NCI-H2081 (cell line): Measurements from ENCODE around the gene KCNN3.

Source experiments
- DNase-seq, 2 experiments: peaks; one replicate each; lab custom pipeline; 2025; lab: John Stamatoyannopoulos, UW

KCNN3 gene

DNA sequence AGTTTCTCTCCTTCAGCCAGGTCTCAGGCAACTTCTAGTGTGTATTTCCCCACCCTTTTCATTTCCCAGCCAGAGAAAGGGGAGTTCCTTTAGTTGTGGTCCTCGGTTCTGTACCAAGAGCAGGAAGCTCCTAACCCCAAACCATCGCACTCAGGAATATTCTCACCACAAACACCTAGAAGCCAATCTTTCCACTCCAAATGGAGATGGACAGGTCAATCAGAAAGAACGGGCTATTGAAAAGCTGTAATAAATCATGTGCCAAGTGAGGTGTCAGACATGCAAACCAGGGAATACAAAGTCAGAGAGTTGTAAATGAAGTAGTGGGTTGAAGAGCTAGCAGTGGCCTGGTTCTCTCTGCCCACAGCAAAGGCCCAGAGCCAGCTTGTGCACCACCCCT, 77.2 kb downstream of the KCNN3 start:
- no peak for DNase-seq

DNA sequence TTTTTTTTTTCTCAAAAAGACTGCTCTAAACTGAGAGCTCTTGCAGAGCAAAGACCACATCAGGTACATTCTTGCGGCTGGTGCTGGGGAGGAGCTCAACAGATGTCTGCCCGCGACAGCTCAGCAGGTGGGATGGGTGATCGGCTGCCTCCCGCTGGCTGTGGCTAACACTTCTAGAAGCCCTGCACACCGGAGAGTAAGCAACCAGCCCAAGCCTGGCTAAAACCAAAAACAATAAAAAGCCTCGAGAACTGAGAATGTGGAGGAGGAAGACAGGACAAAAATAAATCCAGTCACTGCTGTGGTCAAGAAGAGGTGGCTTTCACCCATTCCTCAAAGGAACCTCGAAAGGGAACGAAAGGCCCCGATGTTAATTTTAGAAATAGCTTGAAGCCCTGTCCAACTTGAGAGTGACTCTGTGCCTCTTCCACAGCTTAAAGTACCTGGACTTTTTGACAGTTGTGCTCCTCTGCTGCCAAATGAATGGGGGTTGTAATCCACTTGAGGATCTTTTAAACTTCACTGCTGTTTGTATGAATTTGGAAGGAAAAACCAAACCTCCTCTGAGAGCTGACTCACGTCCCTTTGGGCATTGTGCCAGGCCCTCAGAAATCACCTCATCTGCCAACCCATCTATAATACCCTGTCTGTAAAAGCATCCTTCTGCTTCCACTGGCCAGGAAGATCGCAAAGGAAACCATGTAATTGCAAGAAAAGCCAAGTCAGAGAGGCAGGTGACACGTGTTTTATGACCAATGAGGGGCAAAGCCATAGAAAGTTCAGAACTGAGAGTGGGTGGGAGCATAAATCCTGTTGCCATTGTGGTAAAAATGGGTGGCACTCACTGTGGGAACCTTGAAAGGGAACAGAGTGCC, 78.6 kb downstream of the KCNN3 start:
- no peak for DNase-seq

DNA sequence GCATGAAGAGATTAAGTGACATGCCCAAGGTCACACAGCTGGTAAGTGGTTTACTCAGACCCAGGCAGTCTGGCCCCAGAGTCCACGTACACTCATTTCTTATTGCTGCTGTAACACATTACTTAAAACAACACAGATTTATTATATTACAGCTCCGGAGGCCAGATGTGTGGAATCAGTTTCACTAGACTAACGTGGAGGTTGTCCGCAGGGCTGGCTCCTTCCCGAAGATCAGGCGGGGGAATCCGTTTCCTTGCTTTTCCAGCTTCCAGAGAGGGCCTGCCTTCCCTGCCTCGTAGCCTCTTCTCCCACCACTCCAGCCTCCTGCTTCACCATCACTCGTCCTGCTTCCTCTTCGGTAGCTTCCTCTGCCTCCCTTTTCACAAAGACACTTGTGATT, 81.2 kb downstream of the KCNN3 start:
- no peak for DNase-seq

- DNase-seq: no peak
Observed at GRCh38 chr1:154788110-154788870, 81.8 kb downstream of the KCNN3 start.

DNA sequence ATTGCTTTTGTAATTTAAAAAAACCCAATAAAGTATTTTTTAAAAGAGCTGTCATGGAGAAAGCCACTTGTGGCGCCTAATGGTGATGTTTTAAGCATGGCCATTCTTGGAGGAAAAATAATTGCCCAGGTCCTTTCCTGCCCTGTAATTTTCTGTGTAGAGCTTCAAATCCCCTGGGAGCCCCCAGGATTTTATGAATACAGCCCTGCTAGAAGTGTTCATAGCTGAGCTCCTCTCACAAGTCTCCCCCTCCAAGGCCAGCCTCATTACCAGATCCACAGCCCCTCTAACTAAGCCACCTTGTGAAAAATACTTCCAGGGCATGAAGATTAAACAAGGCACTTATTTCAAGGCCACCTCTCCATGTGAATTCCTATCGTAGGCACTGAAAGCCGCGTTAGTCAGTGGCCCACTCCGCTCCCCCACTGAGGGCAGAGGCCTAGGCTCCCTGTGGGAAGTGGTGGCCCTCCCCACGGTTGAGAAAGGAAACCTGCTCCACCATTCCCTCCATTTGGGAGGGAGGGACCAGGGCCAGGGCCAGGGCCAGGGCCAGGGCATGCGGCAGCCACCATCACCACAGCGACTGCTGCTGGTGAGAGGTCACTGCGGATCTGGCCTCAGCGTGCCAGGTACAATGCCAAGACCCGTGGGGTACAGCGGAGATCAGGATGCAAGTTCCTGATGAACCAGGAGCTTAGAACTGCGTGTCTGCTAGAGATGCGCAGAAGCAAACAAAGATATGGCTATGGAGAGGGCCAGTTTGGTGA, 83.1 kb downstream of the KCNN3 start:
- peak in 1 of 2 experiments; percentile 11 for DNase-seq

- DNase-seq: no peak
Observed at GRCh38 chr1:154784924-154785531, 85.1 kb downstream of the KCNN3 start.

GRCh38 chr1:154784416-154784815, 85.7 kb downstream of the KCNN3 start:
- DNase-seq: no peak

DNA sequence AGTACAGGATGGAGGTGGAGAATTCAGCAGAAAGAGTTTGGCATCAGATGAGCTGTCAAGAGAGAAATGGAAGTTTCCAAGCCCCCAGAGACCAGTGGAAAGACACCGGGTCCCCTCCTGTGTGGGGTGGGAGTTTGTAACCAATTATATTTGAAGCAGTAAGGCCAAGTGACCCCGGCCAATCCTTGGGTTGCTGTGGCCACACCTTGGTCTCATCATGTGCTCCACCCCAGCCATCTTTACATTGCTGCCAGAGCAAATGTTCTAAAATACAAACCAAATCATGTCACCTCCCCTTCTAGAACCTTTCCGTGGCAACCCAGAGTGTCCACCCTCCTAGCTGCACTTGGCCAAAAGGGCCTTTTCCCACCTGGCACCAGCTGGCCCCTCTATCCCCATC, 86.1 kb downstream of the KCNN3 start:
- no peak for DNase-seq

DNA sequence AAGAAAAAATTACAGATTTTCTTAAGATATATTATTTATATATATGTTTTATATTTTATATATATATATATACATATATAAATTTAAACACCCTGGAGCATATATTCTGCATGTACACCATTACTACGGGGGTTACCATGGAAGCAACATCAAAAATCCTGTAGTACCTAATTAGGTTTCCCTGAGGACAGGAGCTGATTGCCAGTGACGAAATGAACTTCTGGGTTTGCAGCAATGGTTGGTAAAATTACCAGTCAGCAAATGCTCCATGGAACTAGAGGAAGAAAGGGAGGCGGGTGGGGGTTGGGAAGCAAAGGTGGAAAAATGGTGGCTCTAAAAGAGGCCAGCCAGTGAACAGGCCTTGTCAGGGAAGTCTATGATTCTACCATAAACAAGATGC, 89.5 kb downstream of the KCNN3 start:
- DNase-seq: no peak

DNA sequence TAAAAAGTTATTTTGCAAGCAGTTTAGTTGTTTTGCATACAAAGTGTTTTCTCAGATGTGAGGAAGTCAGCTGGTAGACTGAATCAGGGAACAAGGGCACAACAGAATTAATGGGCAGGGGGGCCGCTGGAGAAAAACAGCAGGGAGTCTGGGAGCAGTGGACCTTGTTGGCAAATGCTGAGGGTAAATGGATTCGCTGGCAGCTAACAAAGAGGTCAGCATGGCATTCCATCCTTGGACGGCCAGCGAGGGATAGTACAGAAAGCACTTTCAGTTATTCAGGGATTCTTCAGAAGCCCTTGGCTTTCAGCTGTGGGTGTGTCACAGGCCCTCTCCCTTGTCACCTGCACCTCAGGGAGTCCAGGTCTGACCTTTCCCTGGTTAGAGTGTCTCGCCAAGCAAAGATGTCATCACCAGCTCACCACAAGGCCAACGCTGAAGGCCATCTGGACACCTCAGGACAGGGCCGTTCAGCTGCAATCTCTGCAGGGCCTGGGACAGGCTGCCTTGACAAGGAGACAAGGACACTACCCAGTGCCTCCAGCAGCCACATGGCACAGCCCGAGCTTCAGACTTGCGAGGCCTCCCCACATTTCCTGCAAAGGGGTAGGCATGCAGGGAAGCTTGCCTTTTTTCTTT, 90.4 kb downstream of the KCNN3 start:
- no peak for DNase-seq

DNA sequence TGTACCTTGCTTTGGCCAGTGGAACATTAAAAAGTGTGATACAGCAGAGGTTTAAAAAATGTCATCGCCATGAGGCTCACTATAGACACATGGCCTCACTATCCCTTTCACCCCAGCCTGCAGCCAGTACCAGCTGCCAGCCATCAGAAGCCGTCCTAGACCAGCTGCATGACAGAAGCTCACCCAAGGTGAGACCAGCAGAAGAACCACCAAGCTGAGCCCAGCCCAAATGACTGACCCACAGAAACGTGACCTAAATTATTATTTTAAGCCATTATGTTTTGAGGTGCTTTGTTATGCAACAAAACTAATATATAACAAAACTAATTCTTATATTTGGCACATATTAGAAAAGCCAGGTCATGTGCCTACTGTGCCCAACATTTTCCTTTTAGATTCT, 91.1 kb downstream of the KCNN3 start:
- DNase-seq: no peak

DNA sequence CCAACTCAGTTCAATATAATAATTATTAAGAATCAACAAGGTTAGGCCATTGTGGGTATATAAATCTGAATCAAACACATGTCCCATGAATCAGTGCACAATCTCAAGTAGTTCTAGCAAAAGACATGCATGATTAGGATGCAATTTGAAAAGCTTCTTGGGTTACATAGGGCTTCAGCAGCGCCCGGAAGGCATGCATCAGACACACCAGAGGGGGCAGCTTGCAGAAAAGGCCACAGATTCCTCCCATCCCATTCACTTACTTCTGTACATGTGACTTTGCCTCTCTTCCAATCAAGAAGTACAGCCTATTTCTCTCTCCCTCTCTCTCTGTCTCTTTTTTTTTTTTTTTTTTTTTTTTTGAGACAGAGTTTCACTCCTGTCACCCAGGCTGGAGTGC, 91.8 kb downstream of the KCNN3 start:
- no peak for DNase-seq

- DNase-seq: no peak
Observed at GRCh38 chr1:154777781-154778180, 92.3 kb downstream of the KCNN3 start.

- DNase-seq: no peak
Observed at GRCh38 chr1:154777154-154777553, 92.9 kb downstream of the KCNN3 start.

DNA sequence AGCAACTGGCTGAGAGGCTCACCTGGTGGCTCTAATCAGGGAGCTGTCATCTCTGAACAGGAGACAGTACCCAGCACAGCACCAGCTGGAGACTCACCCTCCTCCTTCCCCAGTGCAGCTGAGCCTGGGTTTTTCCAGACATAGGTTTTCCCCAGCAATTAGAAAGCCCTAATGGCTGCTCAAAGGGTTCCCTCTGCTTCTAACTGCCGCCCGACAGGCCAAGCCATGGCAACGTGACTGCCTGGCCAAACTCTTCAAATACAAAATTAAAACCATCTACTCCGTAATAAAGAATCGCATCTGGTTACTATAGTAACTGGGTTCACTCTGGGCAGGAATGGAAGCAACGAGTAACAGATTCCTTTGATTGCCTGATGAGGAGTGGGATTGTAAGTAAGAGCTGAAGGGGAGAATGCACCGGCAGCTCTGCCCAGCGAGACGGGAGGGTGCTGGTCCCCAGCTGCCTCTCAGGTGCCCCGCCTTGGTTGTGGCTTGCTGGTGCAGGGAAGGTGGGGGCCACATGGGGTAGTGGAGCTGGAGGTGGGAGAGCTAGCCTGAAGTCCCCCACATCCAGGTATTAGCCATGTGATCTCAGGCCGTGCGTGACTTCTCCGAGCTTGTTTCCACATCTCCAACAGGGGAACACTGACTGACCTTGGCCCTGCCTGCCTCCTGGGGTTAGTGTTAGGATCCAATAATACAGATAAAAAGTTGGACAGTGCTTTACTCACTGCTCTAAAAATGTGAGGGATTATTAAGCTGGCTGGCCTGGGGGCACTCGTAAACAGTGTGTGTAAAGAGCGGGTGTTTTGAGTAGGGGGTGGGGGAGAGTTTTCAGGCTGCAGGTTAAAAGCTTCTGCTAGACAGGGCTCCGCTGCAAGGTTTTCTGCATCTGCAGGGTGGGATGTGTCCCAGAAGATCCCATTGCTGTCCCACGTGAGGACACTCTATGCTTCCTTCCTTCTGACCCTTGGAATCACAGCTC, 94.2 kb downstream of the KCNN3 start:
- peak in 1 of 2 experiments; percentile 17 for DNase-seq

- DNase-seq: no peak
Observed at GRCh38 chr1:154774175-154774855, 95.8 kb downstream of the KCNN3 start.

- no peak for DNase-seq
Observed at GRCh38 chr1:154773551-154773950, 96.5 kb downstream of the KCNN3 start.

- no peak for DNase-seq
Observed at GRCh38 chr1:154772606-154773506, 97.2 kb downstream of the KCNN3 start.

DNA sequence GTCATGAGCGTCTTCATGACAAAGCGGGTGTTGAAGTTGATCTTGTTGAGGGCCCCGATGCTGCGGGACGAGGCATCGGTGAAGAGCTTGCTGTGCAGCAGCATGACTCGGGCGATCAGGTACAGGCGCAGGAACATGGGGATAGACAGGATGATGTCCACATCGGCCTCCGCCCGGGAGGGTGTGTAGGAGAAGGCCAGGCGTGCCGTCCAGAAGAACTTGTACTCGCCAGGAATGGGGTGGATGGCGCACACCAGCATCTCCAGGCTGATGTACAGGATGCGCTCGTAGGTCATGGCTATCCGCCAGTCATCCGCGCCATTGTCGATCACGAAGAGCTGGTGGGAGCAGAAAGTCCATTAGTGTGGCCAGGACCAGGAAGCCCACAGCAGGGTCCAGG, 98.0 kb downstream of the KCNN3 start:
- DNase-seq: no peak
